Karpas-422 (cell line): ENCODE measurements around the gene GPR101. TPM values are rescaled to one million over a fixed set of nuclear protein-coding genes. Genes with fewer than 3 reads are reported as not detected.

Experiments
- DNase-seq: peaks from one replicate; pipeline ENCODE4 v3.0.0-alpha.2; 2015
- H2AFZ ChIP-seq: fragments of 200-600 bp; sonication (generic); 2 replicates; pipeline ENCODE4 v1.6.1; 2014; ENCODE audit warnings: antibody characterized with exemption, low read length, mixed read lengths
- H3K27ac ChIP-seq: fragments of 200-600 bp; sonication (generic); 2 replicates; pipeline ENCODE4 v1.5.1; 2014; ENCODE audit warnings: mild to moderate bottlenecking, low read length, moderate library complexity
- H3K27me3 ChIP-seq: fragments of 200-600 bp; sonication (generic); 2 replicates; pipeline ENCODE4 v1.6.1; 2014; ENCODE audit warnings: low read length, mixed read lengths
- H3K36me3 ChIP-seq: fragments of 200-600 bp; sonication (generic); 2 replicates; pipeline ENCODE4 v1.6.1; 2014; ENCODE audit warnings: low read length, mixed read lengths; ENCODE audit not compliant: insufficient read depth
- H3K4me1 ChIP-seq: fragments of 200-600 bp; sonication (generic); 2 replicates; pipeline ENCODE4 v1.6.1; 2014; ENCODE audit warnings: mild to moderate bottlenecking, low read length, mixed read lengths
- H3K4me2 ChIP-seq: fragments of 200-600 bp; sonication (generic); 2 replicates; pipeline ENCODE4 v1.6.1; 2014; ENCODE audit warnings: low read length, low read depth, mild to moderate bottlenecking; ENCODE audit not compliant: poor library complexity, severe bottlenecking
- H3K4me3 ChIP-seq: fragments of 200-600 bp; sonication (generic); 2 replicates; pipeline ENCODE4 v1.5.1; 2014; ENCODE audit warnings: mild to moderate bottlenecking, antibody characterized with exemption, low read length, mixed read lengths
- H3K79me2 ChIP-seq: fragments of 200-600 bp; sonication (generic); 2 replicates; pipeline ENCODE4 v1.6.1; 2014; ENCODE audit warnings: mild to moderate bottlenecking, low read length, mixed read lengths
- H3K9ac ChIP-seq: fragments of 200-600 bp; sonication (generic); 2 replicates; pipeline ENCODE4 v1.6.0; 2014; ENCODE audit warnings: low read length
- H3K9me2 ChIP-seq: fragments of 200-600 bp; sonication (generic), shearing (Covaris generic); replicated peaks from 2 replicates; pipeline ENCODE4 v1.6.0; 2014; ENCODE audit warnings: mild to moderate bottlenecking, low read length, moderate library complexity; ENCODE audit not compliant: insufficient read depth
- H3K9me3 ChIP-seq: fragments of 300-700, 200-600 bp; sonication (generic); 2 replicates; pipeline ENCODE4 v1.6.1; 2014; ENCODE audit warnings: low read length, mixed read lengths
- H4K20me1 ChIP-seq: fragments of 200-600 bp; sonication (generic); 2 replicates; pipeline ENCODE4 v1.6.1; 2014; ENCODE audit warnings: mild to moderate bottlenecking, antibody characterized with exemption, low read length, low read depth; ENCODE audit not compliant: insufficient read depth
- total RNA-seq: library from RNA; depleted of rRNA; stranded (reverse); fragments of >200 nt; shearing (Covaris generic); gene quantifications from 2 replicates; pipeline ENCODE4 v1.2.3, GENCODE V29; 2014; ENCODE audit warnings: low replicate concordance

Gene GPR101
- total RNA-seq, 1 experiment from 2014 or later = not detected

DNA sequence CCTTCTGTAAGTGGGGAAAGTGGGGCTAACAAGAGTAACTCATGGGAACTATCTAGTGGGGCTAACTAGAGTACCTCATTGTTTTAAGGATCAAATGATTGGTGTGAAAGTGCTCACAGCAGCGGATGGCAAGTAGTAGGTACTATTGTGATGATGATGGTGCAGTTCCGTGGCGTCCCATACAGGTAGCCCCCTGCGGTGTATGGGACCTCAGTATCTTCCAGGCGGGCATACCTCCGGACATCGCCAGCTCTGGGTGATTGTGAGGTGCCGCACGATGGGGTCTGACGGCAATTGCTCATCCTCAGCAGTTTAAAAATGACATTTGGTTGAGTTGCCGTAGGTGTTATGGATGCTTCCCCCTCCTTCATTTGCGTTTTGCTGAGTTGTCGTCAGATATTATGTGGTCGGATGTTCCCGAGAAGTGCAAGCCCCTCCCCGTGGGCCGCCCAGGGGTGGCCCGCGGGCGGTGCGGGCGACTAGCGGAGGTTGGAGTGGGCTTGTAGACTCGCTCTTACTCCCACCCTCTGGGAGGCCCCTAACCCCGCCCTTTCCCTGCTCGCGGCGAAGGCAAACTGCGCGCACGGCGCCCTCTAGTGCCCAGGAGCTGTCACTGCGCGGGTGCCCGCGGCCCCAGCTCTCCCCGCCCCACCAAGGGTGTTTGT lies 18.3 kb upstream of the GPR101 start:
- H3K9ac ChIP-seq = peak overlapping the region; percentile 52
- H2AFZ ChIP-seq = peak overlapping the region; percentile 59; the same call in 1 of the 2 replicates
- H3K79me2 ChIP-seq = no peaks in the 10 kb centered on the region
- no peaks in the 10 kb centered on the region for H3K27me3 ChIP-seq
- no peak overlapping the region for H3K27ac ChIP-seq
- DNase-seq = peak; percentile 87
- H3K4me3 ChIP-seq = peak overlapping the region; percentile 60
- no peaks in the 10 kb centered on the region for H3K36me3 ChIP-seq
- H4K20me1 ChIP-seq = no peaks in the 10 kb centered on the region
- H3K4me2 ChIP-seq = peak overlapping the region; percentile 72
- H3K9me3 ChIP-seq = no peaks in the 10 kb centered on the region
- H3K4me1 ChIP-seq = peaks cover 6% of the 10 kb centered on the region
- H3K9me2 ChIP-seq = no peaks in the 10 kb centered on the region

DNA sequence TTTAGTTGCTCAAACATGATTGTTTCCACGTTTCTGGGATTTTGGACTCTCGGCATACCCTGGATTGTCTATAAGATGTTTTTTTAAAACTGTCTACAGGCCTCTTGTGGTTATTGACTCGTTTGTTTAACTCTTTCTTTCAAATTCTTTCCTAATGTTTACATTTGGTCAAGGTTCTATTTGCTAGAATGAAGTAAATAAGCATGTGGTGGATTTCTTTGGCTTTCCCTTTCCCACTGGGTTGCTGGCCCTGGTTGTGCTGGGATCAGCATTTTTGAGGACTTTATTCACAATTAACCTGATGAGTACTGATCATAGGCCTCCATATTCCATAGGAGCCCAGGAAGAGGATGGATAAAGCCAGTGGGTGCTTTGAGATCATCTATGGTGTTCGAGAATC lies 11.1 kb upstream of the GPR101 start:
- no peak overlapping the region for H3K4me3 ChIP-seq
- no peaks in the 10 kb centered on the region for H3K9me2 ChIP-seq
- no peaks in the 10 kb centered on the region for H3K79me2 ChIP-seq

DNA sequence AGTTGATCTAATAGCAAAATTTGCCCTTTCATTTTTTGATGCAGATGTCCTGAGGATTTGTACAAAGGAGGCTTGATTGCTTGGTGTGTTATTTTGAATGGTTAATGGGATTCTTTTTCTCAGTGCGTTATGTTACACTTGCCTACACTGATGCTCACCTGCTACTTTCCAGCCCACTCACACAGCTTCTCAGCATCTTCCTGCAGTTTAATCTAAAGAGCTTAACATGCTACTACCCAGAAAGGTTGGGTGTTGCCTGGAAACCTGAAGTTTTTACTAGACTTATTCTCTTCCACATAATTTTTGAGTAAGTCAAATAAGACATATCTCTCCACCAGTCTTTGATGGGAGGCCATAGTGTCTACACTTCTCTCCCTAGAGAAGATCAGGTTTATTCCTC lies 9.9 kb upstream of the GPR101 start:
- Histone ChIP-seq H3K4me1 (no peaks in the 10 kb centered on the region), H3K27me3 (no peaks in the 10 kb centered on the region), H3K4me2 (no peak overlapping the region), H3K27ac (no peak overlapping the region), H3K79me2 (no peaks in the 10 kb centered on the region), H3K9ac (no peak overlapping the region), H3K9me3 (no peaks in the 10 kb centered on the region), H2AFZ (no peak overlapping the region), H4K20me1 (no peaks in the 10 kb centered on the region), H3K9me2 (no peaks in the 10 kb centered on the region), H3K4me3 (no peak overlapping the region), H3K36me3 (no peaks in the 10 kb centered on the region)
- DNase-seq = no peak

More for the DNA sequence above, 11.1 kb upstream of the GPR101 start:
- Histone ChIP-seq H3K9me3 (no peaks in the 10 kb centered on the region), H3K27ac (no peak overlapping the region), H4K20me1 (no peaks in the 10 kb centered on the region), H3K9ac (no peak overlapping the region), H2AFZ (no peak overlapping the region), H3K4me2 (no peak overlapping the region), H3K36me3 (no peaks in the 10 kb centered on the region), H3K27me3 (no peaks in the 10 kb centered on the region), H3K4me1 (no peaks in the 10 kb centered on the region)
- no peak for DNase-seq

DNA sequence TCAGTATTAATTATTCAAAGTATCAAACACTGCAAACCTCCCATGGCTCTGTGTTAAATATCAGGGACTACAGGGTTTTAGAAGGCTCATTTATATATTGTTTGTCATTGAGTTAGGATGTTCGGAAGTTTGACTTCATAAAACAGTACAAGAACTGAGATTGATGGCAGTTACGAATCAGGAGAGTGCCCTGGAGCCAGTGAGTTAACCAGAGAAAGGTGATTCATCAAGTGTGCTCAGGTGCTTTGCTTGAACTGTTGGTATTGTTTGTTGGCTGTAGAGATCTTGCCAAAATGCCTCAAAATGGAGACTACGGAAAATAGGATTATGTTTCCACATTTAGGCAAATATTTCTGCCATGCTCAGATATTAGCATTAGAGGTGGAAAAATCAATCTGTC lies 7.5 kb upstream of the GPR101 start:
- Histone ChIP-seq H3K4me2 (no peak overlapping the region), H3K9me2 (no peaks in the 10 kb centered on the region), H3K36me3 (no peaks in the 10 kb centered on the region), H2AFZ (no peak overlapping the region), H3K79me2 (no peaks in the 10 kb centered on the region), H3K27ac (no peak overlapping the region), H3K9ac (no peak overlapping the region), H3K9me3 (no peaks in the 10 kb centered on the region), H3K4me3 (no peak overlapping the region), H4K20me1 (no peaks in the 10 kb centered on the region), H3K27me3 (no peaks in the 10 kb centered on the region), H3K4me1 (no peaks in the 10 kb centered on the region)
- no peak for DNase-seq

DNA sequence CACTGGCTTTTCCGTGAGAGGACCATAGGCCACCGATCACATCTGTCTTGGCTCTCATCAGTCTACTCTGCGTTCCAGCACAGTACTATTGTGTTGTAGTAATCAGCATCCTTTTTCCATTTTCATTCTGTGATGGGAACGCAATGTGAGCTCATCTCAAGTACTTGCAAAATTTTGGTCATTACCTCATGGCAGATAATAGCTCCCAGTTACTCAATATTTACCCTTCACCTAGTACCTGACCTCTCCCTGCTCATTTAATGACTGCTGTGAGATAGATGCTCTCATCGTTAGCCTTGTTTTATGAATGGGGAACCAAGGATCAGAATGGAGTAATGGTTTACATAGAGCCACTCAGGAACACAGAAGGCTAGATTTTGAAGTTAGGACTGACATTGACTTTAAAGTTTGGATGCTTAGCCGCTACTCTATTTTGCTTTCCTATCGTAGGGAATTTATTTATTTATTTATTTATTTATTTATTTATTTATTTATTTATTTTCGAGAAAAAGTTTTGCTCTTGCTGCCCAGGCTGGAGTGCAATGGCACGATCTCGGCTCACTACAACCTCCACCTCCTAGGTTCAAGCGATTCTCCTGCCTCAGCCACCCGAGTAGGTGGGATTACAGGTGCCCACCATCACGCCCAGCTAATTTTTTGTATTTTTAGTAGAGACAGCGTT lies 6.5 kb upstream of the GPR101 start:
- H3K27me3 ChIP-seq = no peaks in the 10 kb centered on the region
- no peaks in the 10 kb centered on the region for H3K9me2 ChIP-seq
- no peaks in the 10 kb centered on the region for H3K9me3 ChIP-seq
- no peaks in the 10 kb centered on the region for H4K20me1 ChIP-seq
- no peak overlapping the region for H3K27ac ChIP-seq
- no peak overlapping the region for H3K4me2 ChIP-seq
- no peaks in the 10 kb centered on the region for H3K79me2 ChIP-seq
- no peak overlapping the region for H3K9ac ChIP-seq
- no peak overlapping the region for H3K4me3 ChIP-seq
- no peaks in the 10 kb centered on the region for H3K36me3 ChIP-seq
- H3K4me1 ChIP-seq = no peaks in the 10 kb centered on the region
- H2AFZ ChIP-seq = no peak overlapping the region
- DNase-seq = no peak

DNA sequence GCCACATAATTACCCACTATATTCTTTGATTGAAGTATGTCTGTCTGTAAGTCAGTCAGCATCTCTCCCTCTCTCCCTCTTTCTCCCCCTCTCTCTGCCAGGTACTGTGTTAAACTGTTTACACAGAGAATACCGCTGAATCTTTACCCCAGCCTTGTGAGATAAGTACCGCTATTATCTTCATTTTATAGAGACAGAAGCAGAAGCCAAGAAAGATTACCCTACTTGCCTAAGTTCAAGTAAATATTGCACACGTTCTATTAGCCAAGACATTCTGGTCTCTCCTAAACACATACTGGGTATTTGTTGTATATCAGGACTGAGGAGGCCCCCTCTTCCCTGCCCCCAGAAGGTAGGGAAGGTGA lies 695 bp upstream of the GPR101 start:
- Histone ChIP-seq H3K9ac (no peak overlapping the region), H3K4me2 (no peak overlapping the region), H3K9me2 (no peaks in the 10 kb centered on the region)

DNA sequence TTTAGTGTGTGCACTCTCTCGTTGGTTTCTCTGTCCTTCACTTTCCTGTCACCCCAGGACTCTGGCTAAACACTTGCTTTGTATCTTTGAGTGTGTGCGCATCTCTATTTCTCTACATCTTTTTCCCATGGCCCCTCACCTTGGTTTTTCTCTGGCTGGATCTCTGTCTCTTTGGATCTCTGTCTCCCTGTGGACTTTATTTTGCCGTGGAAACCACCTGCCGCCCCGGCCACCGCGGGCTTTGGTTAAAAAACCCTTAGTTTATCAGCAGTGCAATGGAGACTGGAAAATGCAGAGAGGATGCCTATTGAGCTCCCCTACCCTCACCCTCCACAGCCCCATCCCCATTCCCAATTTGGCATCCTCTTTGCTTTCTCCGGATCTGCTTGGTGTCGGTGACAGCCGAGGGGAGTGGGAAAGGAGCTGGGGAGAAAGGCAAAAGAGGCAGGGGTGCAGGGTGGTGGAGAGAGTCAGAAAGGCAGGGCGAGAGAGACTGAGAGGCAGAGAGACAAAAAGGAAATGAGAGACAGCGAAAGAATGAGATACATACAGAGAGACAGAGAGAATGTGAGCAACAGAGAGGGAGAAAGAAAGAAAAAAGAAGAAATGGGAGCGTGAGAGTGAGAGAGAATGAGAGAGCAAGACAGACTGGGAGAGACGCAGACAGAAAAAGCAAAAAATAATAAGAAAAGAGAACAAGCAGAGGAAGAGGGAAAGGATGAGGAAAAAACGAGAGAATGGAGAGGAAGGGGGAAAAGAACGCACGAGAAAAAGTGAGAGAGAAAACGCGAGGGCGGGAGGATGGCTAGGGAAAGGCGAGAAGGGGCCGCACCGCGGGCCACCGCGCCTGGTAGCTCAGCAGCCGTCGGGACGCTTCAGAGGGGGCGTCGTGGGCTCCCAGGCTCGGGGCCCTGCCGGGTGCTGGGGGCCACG lies 688 bp downstream of the GPR101 start:
- Histone ChIP-seq H3K9ac (no peak overlapping the region), H4K20me1 (no peaks in the 10 kb centered on the region), H3K4me3 (no peak overlapping the region), H3K79me2 (no peaks in the 10 kb centered on the region), H3K27me3 (no peaks in the 10 kb centered on the region), H3K4me1 (no peaks in the 10 kb centered on the region), H3K27ac (no peak overlapping the region), H3K9me3 (no peaks in the 10 kb centered on the region), H2AFZ (no peak overlapping the region), H3K4me2 (no peak overlapping the region), H3K36me3 (no peaks in the 10 kb centered on the region), H3K9me2 (no peaks in the 10 kb centered on the region)
- no peak for DNase-seq

More for the DNA sequence above, 695 bp upstream of the GPR101 start:
- no peak for DNase-seq
- no peak overlapping the region for H3K27ac ChIP-seq
- H3K9me3 ChIP-seq = no peaks in the 10 kb centered on the region
- no peaks in the 10 kb centered on the region for H4K20me1 ChIP-seq
- no peaks in the 10 kb centered on the region for H3K79me2 ChIP-seq
- no peak overlapping the region for H2AFZ ChIP-seq
- H3K36me3 ChIP-seq = no peaks in the 10 kb centered on the region
- H3K4me1 ChIP-seq = no peaks in the 10 kb centered on the region
- H3K4me3 ChIP-seq = no peak overlapping the region
- no peaks in the 10 kb centered on the region for H3K27me3 ChIP-seq

DNA sequence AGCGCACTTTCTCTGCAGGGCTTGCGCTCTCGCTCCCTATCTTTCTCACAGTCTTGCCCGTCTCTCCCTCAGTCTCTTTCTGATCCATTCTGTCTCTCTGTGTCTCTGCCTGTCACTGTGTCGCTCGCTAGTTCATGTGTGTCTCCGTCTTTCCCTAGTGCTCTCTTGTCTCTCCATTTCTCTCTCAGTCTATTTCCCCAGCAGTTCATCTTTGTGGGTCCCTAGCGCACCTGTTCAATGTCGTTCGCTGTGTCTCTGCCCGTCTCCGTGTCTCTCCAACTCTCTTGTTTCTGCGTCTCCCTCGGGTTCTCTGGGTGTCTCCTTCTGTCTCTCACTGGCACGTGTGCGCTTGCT lies 1.5 kb downstream of the GPR101 start:
- no peak overlapping the region for H3K9ac ChIP-seq
- H3K4me1 ChIP-seq = no peaks in the 10 kb centered on the region
- H3K27me3 ChIP-seq = no peaks in the 10 kb centered on the region
- H3K4me2 ChIP-seq = no peak overlapping the region
- no peaks in the 10 kb centered on the region for H3K9me2 ChIP-seq
- no peaks in the 10 kb centered on the region for H3K36me3 ChIP-seq
- H3K79me2 ChIP-seq = no peaks in the 10 kb centered on the region
- H3K4me3 ChIP-seq = no peak overlapping the region
- no peaks in the 10 kb centered on the region for H3K9me3 ChIP-seq
- no peaks in the 10 kb centered on the region for H4K20me1 ChIP-seq
- H2AFZ ChIP-seq = no peak overlapping the region
- no peak overlapping the region for H3K27ac ChIP-seq
- DNase-seq = no peak
